Rectal smooth muscle tissue (tissue), 1 donor: ENCODE data around the gene SFMBT2.
A peak's percentile ranks its signal among the peaks of the same experiment; 100 is the strongest.

Experiments used
- H3K27ac ChIP-seq: one replicate; pipeline ENCODE4 v1.7.0; 2013; ENCODE audit warnings: low read depth, low read length, inconsistent platforms
- H3K27me3 ChIP-seq: one replicate; pipeline ENCODE4 v1.7.0; 2013; ENCODE audit warnings: low read length; ENCODE audit not compliant: control insufficient read depth, insufficient read depth
- H3K36me3 ChIP-seq: one replicate; pipeline ENCODE4 v1.7.0; 2013; ENCODE audit warnings: low read length; ENCODE audit not compliant: control insufficient read depth, insufficient read depth
- H3K4me1 ChIP-seq: one replicate; pipeline ENCODE4 v1.7.0; 2013; ENCODE audit warnings: low read length; ENCODE audit not compliant: control insufficient read depth, insufficient read depth
- H3K4me3 ChIP-seq: one replicate; pipeline ENCODE4 v1.7.0; 2013; ENCODE audit warnings: low read length
- H3K9ac ChIP-seq: one replicate; pipeline ENCODE4 v1.7.0; 2013; ENCODE audit warnings: low read length

The SFMBT2 gene

GRCh38 chr10:7274293-7274692 lies 136.5 kb downstream of the SFMBT2 start:
- Histone ChIP-seq H3K9ac (peak overlapping the region; percentile 7), H3K4me1 (peaks cover 6% of the 10 kb centered on the region), H3K36me3 (no peaks in the 10 kb centered on the region)

GRCh38 chr10:7272008-7272407 lies 138.8 kb downstream of the SFMBT2 start:
- Histone ChIP-seq H3K4me3 (no peak overlapping the region), H3K27ac (no peak overlapping the region), H3K4me1 (peaks cover 6% of the 10 kb centered on the region), H3K9ac (no peak overlapping the region), H3K36me3 (no peaks in the 10 kb centered on the region), H3K27me3 (no peaks in the 10 kb centered on the region)

More at GRCh38 chr10:7274293-7274692, 136.5 kb downstream of the SFMBT2 start:
- Histone ChIP-seq H3K4me3 (no peak overlapping the region), H3K27ac (no peak overlapping the region), H3K27me3 (no peaks in the 10 kb centered on the region)

GRCh38 chr10:7269988-7270387 lies 140.8 kb downstream of the SFMBT2 start:
- H3K27ac ChIP-seq, result no peak overlapping the region
- H3K4me3 ChIP-seq, result no peak overlapping the region
- no peaks in the 10 kb centered on the region for H3K36me3 ChIP-seq
- H3K9ac ChIP-seq, result no peak overlapping the region
- H3K27me3 ChIP-seq, result no peaks in the 10 kb centered on the region
- H3K4me1 ChIP-seq, result peaks cover 6% of the 10 kb centered on the region

GRCh38 chr10:7267142-7267541 lies 143.7 kb downstream of the SFMBT2 start:
- Histone ChIP-seq H3K27ac (no peak overlapping the region), H3K9ac (no peak overlapping the region), H3K4me1 (peaks cover 6% of the 10 kb centered on the region), H3K27me3 (no peaks in the 10 kb centered on the region), H3K4me3 (no peak overlapping the region), H3K36me3 (no peaks in the 10 kb centered on the region)

GRCh38 chr10:7265396-7266123 lies 145.3 kb downstream of the SFMBT2 start:
- H3K27me3 ChIP-seq, result no peaks in the 10 kb centered on the region
- H3K36me3 ChIP-seq, result no peaks in the 10 kb centered on the region
- H3K9ac ChIP-seq, result no peak overlapping the region
- H3K4me1 ChIP-seq, result peaks cover 8% of the 10 kb centered on the region
- no peak overlapping the region for H3K27ac ChIP-seq
- no peak overlapping the region for H3K4me3 ChIP-seq

GRCh38 chr10:7264313-7264756 lies 146.5 kb downstream of the SFMBT2 start:
- Histone ChIP-seq H3K27ac (no peak overlapping the region), H3K9ac (no peak overlapping the region), H3K4me3 (no peak overlapping the region), H3K27me3 (no peaks in the 10 kb centered on the region), H3K36me3 (no peaks in the 10 kb centered on the region), H3K4me1 (peaks cover 5% of the 10 kb centered on the region)

- H3K4me1 ChIP-seq, result peaks cover 5% of the 10 kb centered on the region
Observed at GRCh38 chr10:7263616-7264015, 147.2 kb downstream of the SFMBT2 start.

GRCh38 chr10:7261351-7261750 lies 149.5 kb downstream of the SFMBT2 start:
- no peak overlapping the region for H3K4me3 ChIP-seq
- peaks cover 5% of the 10 kb centered on the region for H3K4me1 ChIP-seq
- no peaks in the 10 kb centered on the region for H3K27me3 ChIP-seq
- H3K27ac ChIP-seq, result no peak overlapping the region
- H3K36me3 ChIP-seq, result no peaks in the 10 kb centered on the region
- no peak overlapping the region for H3K9ac ChIP-seq

More at GRCh38 chr10:7263616-7264015, 147.2 kb downstream of the SFMBT2 start:
- Histone ChIP-seq H3K27ac (no peak overlapping the region), H3K36me3 (no peaks in the 10 kb centered on the region), H3K27me3 (no peaks in the 10 kb centered on the region), H3K9ac (no peak overlapping the region), H3K4me3 (no peak overlapping the region)

GRCh38 chr10:7260912-7261311 lies 149.9 kb downstream of the SFMBT2 start:
- Histone ChIP-seq H3K27ac (no peak overlapping the region), H3K4me3 (no peak overlapping the region), H3K36me3 (no peaks in the 10 kb centered on the region), H3K4me1 (peaks cover 5% of the 10 kb centered on the region), H3K27me3 (no peaks in the 10 kb centered on the region), H3K9ac (no peak overlapping the region)

GRCh38 chr10:7260412-7260900 lies 150.4 kb downstream of the SFMBT2 start:
- Histone ChIP-seq H3K4me3 (no peak overlapping the region), H3K4me1 (peaks cover 5% of the 10 kb centered on the region), H3K27ac (no peak overlapping the region), H3K27me3 (no peaks in the 10 kb centered on the region), H3K36me3 (no peaks in the 10 kb centered on the region), H3K9ac (no peak overlapping the region)

GRCh38 chr10:7258948-7259523 lies 151.8 kb downstream of the SFMBT2 start:
- Histone ChIP-seq H3K36me3 (no peaks in the 10 kb centered on the region), H3K4me3 (no peak overlapping the region), H3K4me1 (peaks cover 5% of the 10 kb centered on the region), H3K27me3 (no peaks in the 10 kb centered on the region), H3K9ac (no peak overlapping the region), H3K27ac (no peak overlapping the region)

- H3K9ac ChIP-seq, result no peak overlapping the region
- H3K36me3 ChIP-seq, result no peaks in the 10 kb centered on the region
- H3K27ac ChIP-seq, result no peak overlapping the region
- H3K27me3 ChIP-seq, result no peaks in the 10 kb centered on the region
- no peak overlapping the region for H3K4me3 ChIP-seq
- peaks cover 2% of the 10 kb centered on the region for H3K4me1 ChIP-seq
Observed at GRCh38 chr10:7255517-7255916, 155.3 kb downstream of the SFMBT2 start.
